HG02938 (cell line): ENCODE data around the gene PDXP.
"Not testable (repeated sequence)": the region's sequence is repeated elsewhere in the genome, so short reads cannot be mapped to it uniquely, and the experiment has no call there.

Source experiments
- ATAC-seq: cut with Tn5 transposase; IDR thresholded peaks from one replicate; pipeline ENCODE4 v1.9.1; 2021; ENCODE audit warnings: mild to moderate bottlenecking, moderate library complexity; ENCODE audit not compliant: unreplicated experiment

PDXP gene

GRCh38 chr22:37643225-37643847, 15.2 kb upstream of the PDXP start:
- ATAC-seq = no peak

- no peak for ATAC-seq
These were observed 11.2 kb upstream of the PDXP start for GRCh38 chr22:37647317-37647716.

- no peak for ATAC-seq
These were observed 10.6 kb upstream of the PDXP start for GRCh38 chr22:37647928-37648327.

DNA sequence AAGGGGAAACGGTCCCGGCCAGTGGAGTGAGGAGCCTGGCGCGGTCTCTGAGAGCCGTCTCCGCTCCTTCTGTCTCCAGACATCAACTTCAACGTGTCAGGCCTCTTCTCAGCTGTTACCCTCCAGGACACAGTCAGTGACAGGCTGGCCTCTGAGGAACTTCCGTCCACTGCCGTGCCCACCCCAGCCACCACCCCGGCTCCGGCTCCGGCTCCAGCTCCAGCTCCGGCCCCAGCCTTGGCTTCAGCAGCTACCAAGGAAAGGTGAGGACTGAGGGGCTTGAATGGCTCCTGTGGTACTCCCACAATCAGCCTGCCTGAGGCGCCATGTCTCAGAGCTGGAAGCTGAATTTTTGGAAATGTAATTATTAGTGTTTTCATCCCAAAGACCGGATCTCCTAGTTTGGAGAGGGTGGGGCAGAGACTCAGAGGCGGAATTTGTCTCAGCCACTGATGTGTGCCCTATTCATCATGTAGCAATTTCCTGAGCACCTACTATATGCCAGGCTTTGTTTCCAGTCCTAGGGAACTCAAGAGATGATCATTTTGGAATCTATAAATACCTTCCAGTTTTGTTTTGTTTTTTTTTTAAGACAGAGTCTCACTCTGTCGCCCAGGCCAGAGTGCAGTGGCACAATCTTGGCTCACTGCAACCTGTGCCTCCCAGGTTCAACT, 7.9 kb upstream of the PDXP start:
- no peak for ATAC-seq

DNA sequence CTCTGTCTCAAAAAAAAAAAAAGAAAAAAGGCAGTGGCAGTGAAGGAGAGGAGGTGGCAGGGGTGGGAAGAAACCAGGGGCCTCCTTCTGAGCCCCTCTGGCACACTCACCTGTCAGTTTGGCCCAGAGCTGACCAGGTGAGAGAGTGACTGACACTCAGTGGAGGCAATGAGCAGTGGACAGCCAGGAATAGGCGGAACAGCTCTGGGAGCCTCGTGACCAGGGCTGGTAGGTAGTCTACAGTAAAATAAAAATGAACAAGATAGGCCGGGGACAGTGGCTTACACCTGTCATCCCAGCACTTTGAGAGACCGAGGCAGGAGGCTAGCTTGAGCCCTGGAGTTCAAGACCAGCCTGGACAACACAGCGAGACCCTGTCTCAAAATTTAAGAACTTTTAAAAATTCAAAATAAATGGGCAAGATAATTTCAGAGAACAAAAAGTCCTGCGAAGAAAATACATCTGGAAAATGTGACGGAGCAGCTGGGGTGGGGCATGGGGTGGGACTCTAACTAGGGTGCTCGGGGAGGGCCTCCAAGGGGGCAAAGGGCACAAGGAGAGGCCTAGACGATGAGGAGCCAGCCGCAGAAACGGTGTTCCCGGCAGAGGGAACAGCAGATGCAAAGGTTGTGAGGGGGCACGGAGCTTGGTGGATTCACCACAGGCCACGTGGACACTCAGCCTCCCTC, 3.8 kb upstream of the PDXP start:
- no peak for ATAC-seq

DNA sequence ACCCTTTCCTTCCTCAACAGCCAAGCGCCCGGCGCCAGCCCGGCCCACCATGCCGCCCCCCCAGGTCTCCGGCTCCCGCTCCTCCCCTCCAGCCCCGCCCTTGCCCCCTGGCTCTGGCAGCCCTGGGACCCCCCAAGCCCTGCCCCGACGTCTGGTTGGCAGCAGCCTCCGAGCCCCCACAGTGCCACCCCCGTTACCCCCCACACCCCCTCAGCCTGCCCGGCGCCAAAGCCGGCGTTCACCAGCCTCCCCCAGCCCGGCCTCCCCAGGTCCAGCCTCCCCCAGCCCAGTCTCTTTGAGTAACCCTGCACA, 3.3 kb upstream of the PDXP start:
- ATAC-seq = no peak

GRCh38 chr22:37656583-37656982, 1.9 kb upstream of the PDXP start:
- not testable (repeated sequence) for ATAC-seq

DNA sequence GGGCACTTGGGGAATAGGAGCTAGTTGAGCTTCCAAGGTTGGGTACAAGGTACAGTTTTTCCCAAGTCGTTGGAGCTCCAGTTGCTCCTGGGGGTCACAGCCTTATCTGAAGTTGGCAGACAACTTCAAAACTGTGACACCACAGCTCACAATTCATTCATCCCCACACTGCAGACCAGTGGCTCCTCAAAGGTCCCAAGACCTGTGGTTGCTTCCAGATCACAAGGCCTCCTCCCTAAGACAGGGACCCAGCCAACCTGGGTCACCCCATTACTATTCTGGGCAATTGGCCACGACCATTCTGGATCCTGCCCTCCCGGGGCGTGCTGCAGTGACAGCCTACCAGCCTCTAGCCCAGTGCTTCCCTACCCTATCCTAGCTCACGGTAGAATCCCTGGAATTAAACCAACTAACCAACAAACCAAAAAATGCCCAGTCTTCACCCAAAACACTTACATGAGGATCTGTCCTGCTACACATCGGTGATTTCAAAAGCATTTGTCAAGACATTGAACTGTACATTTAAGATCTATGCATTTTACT, 862 bp upstream of the PDXP start:
- ATAC-seq = no peak

DNA sequence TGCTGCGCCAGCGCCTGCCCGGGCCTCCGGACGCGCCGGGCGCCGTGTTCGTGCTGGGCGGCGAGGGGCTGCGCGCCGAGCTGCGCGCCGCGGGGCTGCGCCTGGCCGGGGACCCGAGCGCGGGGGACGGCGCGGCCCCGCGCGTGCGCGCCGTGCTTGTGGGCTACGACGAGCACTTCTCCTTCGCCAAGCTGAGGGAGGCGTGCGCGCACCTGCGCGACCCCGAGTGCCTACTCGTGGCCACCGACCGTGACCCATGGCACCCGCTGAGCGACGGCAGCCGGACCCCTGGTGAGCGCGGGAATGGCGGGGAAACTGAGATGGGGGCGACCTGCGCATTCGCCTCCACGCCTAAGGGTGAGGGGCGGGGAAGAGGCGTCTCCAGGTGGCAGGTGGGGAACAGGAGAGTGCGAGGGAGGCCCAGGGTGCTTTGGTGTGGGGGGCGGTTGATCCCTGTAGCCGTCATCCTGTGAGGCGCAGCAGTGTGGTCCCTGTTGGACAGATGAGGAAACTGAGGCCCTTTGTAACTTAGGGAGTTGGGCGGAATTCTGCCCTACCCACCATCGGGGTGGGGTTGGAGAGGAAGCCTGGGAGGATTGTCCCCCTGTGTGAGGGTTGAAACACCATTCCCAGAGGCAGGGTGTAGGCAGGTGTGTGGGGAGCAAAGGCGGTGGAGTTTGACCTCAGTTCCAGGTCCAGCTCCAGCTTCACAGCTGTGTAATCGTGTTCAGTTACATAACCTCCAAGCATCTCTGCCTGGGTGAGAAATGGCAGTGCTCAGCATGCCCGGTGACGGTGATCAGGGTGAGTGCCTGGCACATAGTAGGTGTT, 758 bp downstream of the PDXP start:
- no peak for ATAC-seq

- no peak for ATAC-seq
These were observed 1.6 kb downstream of the PDXP start for GRCh38 chr22:37659897-37660708.

- no peak for ATAC-seq
These were observed 2.2 kb downstream of the PDXP start for GRCh38 chr22:37660709-37661045.

DNA sequence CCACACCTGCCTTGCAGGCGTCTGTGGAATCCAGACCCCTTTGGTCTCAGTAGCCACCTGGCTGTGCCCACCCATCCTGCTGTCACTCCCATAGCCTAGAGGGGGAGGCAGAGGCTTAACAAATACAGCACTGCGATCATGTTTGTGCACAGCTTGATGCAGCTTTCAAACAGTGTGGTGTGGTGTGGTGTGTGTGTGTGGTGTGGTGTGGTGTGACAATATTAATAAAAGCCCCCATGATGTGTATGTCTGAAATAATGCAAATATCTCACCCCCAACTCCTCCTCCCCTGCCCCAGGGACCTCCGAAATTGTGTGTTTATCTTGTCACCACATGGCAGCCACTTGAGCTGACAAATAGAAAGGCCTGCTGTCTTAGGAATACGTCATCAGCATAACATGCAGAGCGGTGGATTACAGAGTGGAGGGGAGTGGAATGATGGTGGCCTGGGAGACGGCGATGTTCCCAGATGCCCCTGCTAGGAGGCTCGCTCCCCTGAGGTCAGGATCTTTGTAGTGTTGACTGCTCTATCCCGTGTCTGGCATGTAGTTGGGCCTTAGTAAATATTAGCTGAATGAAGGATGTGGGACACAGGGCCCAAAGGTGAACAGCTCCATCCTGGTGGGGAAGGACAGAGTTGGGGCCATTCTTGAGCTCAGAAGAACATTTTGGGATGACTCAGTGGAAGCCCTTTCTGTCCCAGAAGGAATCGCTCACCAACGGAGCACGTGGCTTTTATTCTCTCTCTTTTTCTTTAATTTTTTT, 2.8 kb downstream of the PDXP start:
- ATAC-seq = no peak

GRCh38 chr22:37662039-37662438, 3.5 kb downstream of the PDXP start:
- no peak for ATAC-seq

- ATAC-seq = no peak
These were observed 5.1 kb downstream of the PDXP start for GRCh38 chr22:37663521-37664140.

DNA sequence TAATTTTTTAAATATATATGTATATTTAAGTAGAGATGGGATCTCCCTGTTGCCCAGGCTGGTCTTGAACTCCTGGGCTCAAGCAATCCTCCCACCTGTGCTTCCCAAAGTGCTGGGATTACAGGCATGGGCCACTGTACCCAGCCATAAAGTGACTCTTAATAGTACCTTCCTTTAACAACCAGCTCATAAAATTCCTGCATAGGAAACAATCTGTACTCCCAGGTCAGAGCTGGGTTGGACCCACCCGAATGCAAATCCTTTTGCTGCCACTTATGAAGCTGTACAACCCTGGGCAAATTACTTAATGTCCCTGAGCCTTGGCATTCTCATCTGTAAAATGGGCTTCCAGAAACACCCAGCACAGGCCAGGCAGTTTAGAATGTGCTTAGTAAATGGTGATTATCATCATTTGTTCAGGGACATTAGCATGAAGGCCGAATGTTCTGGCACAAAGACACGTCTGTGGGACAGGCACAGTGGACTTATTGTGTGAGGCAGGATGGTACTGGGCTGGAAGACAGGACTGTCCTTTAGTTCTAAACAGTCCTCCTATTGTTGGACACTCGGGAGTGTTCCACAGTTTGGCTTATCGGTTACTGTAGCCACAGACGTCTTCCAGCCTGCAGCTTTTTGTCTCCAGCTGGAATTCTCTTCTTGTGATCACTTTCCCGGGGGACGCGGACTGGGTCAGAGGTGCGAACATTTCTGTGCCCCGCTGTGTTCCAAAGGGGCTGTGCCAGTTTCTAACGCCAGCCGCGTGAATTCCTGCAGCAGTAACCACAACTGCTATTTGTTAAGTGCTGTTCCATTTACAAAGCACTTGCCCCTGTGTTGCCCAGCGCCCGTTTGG, 6.0 kb downstream of the PDXP start:
- ATAC-seq = no peak

DNA sequence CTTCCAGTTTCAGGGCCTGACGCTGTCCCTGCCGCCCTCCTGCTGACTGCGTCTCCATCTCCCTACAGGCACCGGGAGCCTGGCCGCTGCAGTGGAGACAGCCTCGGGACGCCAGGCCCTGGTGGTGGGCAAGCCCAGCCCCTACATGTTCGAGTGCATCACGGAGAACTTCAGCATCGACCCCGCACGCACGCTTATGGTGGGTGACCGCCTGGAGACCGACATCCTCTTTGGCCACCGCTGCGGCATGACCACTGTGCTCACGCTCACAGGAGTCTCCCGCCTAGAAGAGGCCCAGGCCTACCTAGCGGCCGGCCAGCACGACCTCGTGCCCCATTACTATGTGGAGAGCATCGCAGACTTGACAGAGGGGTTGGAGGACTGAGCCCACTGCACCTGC, 7.0 kb downstream of the PDXP start:
- ATAC-seq = no peak

DNA sequence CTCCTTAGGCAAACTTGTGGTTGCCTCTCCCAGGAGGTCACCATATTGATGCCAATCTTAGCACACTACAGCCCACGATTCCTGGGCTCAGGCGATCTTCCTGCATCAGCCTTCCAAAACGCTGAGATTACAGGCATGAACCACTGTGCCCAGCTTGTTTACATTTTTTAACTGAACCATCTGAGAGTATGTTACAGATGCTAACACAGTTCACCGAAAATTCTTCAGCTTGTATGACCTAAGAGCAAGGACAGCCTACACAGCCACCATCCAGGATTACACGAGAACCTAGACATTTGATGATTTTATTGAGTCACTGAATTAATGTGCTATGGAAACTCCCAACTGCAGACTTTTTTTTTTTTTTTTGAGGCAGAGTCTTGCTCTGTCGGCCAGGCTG, 11.1 kb downstream of the PDXP start:
- no peak for ATAC-seq

- no peak for ATAC-seq
These were observed 13.8 kb downstream of the PDXP start for GRCh38 chr22:37672206-37672919.
